ENCODE data around the gene ZBTB46. TPM values are rescaled to one million over a fixed set of nuclear protein-coding genes. Genes with fewer than 3 reads are reported as not detected.

ZBTB46 gene
- total RNA-seq, 1 experiment from 2014 or later, result 10.7 TPM

DNA sequence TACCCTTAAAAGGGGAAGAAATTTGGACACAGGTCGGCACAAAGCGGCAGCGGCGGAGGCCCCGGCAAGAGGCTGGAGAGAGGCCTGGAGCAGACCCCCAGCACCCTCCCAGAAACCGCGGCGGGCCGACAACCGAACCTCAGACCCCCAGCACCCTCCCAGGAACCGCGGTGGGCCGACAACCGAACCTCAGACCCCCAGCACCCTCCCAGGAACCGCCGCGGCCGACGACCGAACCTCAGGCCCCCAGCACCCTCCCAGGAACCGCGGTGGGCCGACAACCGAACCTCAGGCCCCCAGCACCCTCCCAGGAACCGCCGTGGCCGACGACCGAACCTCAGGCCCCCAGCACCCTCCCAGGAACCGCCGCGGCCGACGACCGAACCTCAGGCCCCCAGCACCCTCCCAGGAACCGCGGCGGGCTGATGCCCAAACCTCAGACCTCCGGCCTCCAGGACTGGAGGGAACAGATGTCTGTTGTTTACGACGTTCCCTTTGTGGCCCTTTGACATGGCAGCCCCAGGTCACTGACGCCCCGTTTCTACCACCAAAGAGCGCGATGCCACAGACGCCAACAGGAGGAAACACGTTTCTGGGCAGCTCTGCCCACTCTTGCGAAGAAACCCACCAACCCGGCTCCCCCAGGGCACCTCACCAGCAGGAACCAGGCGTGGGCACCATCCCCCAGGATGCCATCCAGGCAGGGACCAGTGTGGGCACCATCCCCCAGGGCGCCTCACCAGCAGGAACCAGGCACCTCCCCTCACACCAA is 28.4 kb downstream of the ZBTB46 start:
- no TSS peak for BruUV-seq (replicated peaks)
- intact Hi-C loops (cut with micrococcal nuclease), result no loop called here
- Histone ChIP-seq H4K20me1 (ENCODE audit: insufficient read depth) (no peaks in the 10 kb centered on the region), H2AFZ (ENCODE audit: low read depth, low read length, poor library complexity, severe bottlenecking) (no peak overlapping the region), H3K4me3 (replicated peaks in 1 of 2; ENCODE audit: low read depth in 1 of 2, low read length in 2 of 2) (no peak overlapping the region), H3K79me2 (ENCODE audit: insufficient read depth, low read length) (no peaks in the 10 kb centered on the region), H3K27ac (ENCODE audit: low read depth, low read length) (no peak overlapping the region), H3K4me2 (ENCODE audit: low read length) (no peak overlapping the region), H3K27me3 (ENCODE audit: insufficient read depth, low read length) (no peaks in the 10 kb centered on the region), H3K4me1 (ENCODE audit: control insufficient read depth in 1 of 2, insufficient read depth in 2 of 2, low read length in 2 of 2) (no peaks in the 10 kb centered on the region), H3K9me2 (ENCODE audit: insufficient read depth) (no peaks in the 10 kb centered on the region), H3K36me3 (ENCODE audit: control insufficient read depth in 1 of 2, insufficient read depth in 2 of 2, low read length in 2 of 2) (no peaks in the 10 kb centered on the region), H3K9ac (ENCODE audit: low read length) (no peak overlapping the region), H3K9me3 (ENCODE audit: control insufficient read depth in 1 of 2, insufficient read depth in 1 of 2, low read depth in 1 of 2, low read length in 2 of 2) (no peaks in the 10 kb centered on the region)
- ChIA-PET RAD21 (ENCODE audit: low non-redundant PET in 1 of 2, low total read pairs in 2 of 2, uncharacterized antibody in 2 of 2, unreplicated experiment in 2 of 2) (no interaction called here), POLR2A (no interaction called here), CTCF (no interaction called here)
- no peak for ATAC-seq
- DNase-seq (ENCODE audit: low read depth, low spot score), result no peak
- TF ChIP-seq EZH2phosphoT487 (IDR thresholded peaks at IDR 0.05; ENCODE audit: borderline replicate concordance) (no peak), SRF (IDR thresholded peaks at IDR 0.05; ENCODE audit: low read depth) (no peak), RAD21 (IDR thresholded peaks at IDR 0.05; ENCODE audit: low read depth) (no peak), ZNF274 (IDR thresholded peaks at IDR 0.05; ENCODE audit: low read depth, low read length) (no peak), CBX3 (IDR thresholded peaks at IDR 0.05; ENCODE audit: low read depth) (no peak), SP1 (IDR thresholded peaks at IDR 0.05; ENCODE audit: low read depth) (no peak), TCF7L2 (IDR thresholded peaks at IDR 0.05; ENCODE audit: borderline replicate concordance, extremely low read depth, insufficient read depth, insufficient read length) (no peak), CEBPB (IDR thresholded peaks at IDR 0.05; ENCODE audit: low read depth) (no peak), EZH2 (IDR thresholded peaks at IDR 0.05) (no peak), ZFX (IDR thresholded peaks at IDR 0.05) (no peak), EGR1 (IDR thresholded peaks at IDR 0.05; ENCODE audit: low read depth) (no peak), POLR2AphosphoS5 (IDR thresholded peaks at IDR 0.05; ENCODE audit: low read depth, low read length) (no peak), JUND (IDR thresholded peaks at IDR 0.05) (no peak), ELF1 (IDR thresholded peaks at IDR 0.05; ENCODE audit: borderline replicate concordance, low read depth) (no peak), POLR2A (IDR thresholded peaks at IDR 0.05; ENCODE audit: borderline replicate concordance, extremely low read depth, insufficient read depth, insufficient read length) (no peak)
- TF ChIP-seq, protein P1, sequence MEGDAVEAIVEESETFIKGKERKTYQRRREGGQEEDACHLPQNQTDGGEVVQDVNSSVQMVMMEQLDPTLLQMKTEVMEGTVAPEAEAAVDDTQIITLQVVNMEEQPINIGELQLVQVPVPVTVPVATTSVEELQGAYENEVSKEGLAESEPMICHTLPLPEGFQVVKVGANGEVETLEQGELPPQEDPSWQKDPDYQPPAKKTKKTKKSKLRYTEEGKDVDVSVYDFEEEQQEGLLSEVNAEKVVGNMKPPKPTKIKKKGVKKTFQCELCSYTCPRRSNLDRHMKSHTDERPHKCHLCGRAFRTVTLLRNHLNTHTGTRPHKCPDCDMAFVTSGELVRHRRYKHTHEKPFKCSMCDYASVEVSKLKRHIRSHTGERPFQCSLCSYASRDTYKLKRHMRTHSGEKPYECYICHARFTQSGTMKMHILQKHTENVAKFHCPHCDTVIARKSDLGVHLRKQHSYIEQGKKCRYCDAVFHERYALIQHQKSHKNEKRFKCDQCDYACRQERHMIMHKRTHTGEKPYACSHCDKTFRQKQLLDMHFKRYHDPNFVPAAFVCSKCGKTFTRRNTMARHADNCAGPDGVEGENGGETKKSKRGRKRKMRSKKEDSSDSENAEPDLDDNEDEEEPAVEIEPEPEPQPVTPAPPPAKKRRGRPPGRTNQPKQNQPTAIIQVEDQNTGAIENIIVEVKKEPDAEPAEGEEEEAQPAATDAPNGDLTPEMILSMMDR (IDR thresholded peaks at IDR 0.05 in 2 of 3, conservative IDR thresholded peaks at IDR 0.05 in 1 of 3; ENCODE audit: borderline replicate concordance in 1 of 3, insufficient read depth in 1 of 3, low read depth in 2 of 3, low read length in 2 of 3), result no peak
- TF ChIP-seq, protein P2, sequence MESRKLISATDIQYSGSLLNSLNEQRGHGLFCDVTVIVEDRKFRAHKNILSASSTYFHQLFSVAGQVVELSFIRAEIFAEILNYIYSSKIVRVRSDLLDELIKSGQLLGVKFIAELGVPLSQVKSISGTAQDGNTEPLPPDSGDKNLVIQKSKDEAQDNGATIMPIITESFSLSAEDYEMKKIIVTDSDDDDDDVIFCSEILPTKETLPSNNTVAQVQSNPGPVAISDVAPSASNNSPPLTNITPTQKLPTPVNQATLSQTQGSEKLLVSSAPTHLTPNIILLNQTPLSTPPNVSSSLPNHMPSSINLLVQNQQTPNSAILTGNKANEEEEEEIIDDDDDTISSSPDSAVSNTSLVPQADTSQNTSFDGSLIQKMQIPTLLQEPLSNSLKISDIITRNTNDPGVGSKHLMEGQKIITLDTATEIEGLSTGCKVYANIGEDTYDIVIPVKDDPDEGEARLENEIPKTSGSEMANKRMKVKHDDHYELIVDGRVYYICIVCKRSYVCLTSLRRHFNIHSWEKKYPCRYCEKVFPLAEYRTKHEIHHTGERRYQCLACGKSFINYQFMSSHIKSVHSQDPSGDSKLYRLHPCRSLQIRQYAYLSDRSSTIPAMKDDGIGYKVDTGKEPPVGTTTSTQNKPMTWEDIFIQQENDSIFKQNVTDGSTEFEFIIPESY (IDR thresholded peaks at IDR 0.05; ENCODE audit: extremely low read depth, insufficient replicate concordance, low read length), result no peak
- TF ChIP-seq, protein P3, sequence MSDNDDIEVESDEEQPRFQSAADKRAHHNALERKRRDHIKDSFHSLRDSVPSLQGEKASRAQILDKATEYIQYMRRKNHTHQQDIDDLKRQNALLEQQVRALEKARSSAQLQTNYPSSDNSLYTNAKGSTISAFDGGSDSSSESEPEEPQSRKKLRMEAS (IDR thresholded peaks at IDR 0.05), result no peak

Measured in HCT116 (cell line).